Bronchial epithelial cell (primary cell): Measurements from ENCODE around the gene TMEM117. TPM values are rescaled to one million over a fixed set of nuclear protein-coding genes. Genes with fewer than 3 reads are reported as not detected.

Experiments
- DNase-seq: peaks from one replicate; pipeline ENCODE4 v3.0.0-alpha.2; 2010; ENCODE audit warnings: low read depth
- FAIRE-seq: peaks from 2 replicates; lab custom pipeline; 2011; peaks lifted over from hg19 to GRCh38; lab: Jason Lieb, UNC
- H3K27me3 ChIP-seq: 2 replicates; pipeline ENCODE4 v1.5.1; 2011; ENCODE audit warnings: low read length; ENCODE audit not compliant: control insufficient read depth, insufficient read depth
- H3K36me3 ChIP-seq: 2 replicates; pipeline ENCODE4 v1.5.1; 2011; ENCODE audit warnings: low read length; ENCODE audit not compliant: control insufficient read depth, insufficient read depth
- H3K4me3 ChIP-seq: 2 replicates; pipeline ENCODE4 v1.5.1; 2011; ENCODE audit warnings: mild to moderate bottlenecking, low read depth, low read length, control low read depth
- CTCF ChIP-seq: IDR thresholded peaks from 2 replicates; pipeline ENCODE4 v1.5.1; 2011; ENCODE audit warnings: mild to moderate bottlenecking, moderate library complexity, low read length, control low read depth, inconsistent platforms; ENCODE audit not compliant: insufficient read depth, severe bottlenecking
- total RNA-seq: library from RNA; depleted of rRNA; stranded (reverse); fragments of >200 nt; gene quantifications from 2 replicates; pipeline ENCODE4 v1.2.1, GENCODE V29; 2014

The TMEM117 gene
- total RNA-seq, 1 donor from 2014 or later = 6.6 TPM

- no peak for TF ChIP-seq CTCF
- H3K27me3 ChIP-seq = no peaks in the 10 kb centered on the region
- H3K36me3 ChIP-seq = no peaks in the 10 kb centered on the region
- DNase-seq = no peak
- no peak overlapping the region for H3K4me3 ChIP-seq
- no peak for FAIRE-seq
These were observed 424.7 kb downstream of the TMEM117 start for GRCh38 chr12:44260581-44260980.

- DNase-seq = no peak
- no peak for TF ChIP-seq CTCF
- H3K36me3 ChIP-seq = no peaks in the 10 kb centered on the region
- no peaks in the 10 kb centered on the region for H3K27me3 ChIP-seq
- FAIRE-seq = no peak
- no peak overlapping the region for H3K4me3 ChIP-seq
These were observed 449.6 kb downstream of the TMEM117 start for GRCh38 chr12:44285321-44285960.

DNA sequence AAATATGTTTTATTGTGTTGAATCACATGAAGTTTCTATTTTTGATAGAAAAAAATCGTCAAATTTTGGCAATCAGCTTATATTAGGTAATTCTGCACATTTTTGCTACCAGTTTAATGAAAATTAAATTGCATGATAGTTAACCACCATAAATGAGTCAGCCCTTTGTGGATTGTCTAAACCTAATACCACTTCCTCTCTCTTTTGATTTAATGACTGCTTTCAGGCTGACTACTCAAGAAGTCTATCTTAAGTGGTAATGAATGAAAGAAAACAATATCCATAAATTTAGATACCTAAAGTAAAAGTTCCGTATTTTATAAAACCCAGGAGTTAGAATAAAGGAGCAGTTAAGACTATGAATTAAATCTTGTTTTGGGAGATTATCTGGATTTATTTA is 450.5 kb downstream of the TMEM117 start:
- Histone ChIP-seq H3K4me3 (no peak overlapping the region), H3K36me3 (no peaks in the 10 kb centered on the region), H3K27me3 (no peaks in the 10 kb centered on the region)
- FAIRE-seq = no peak
- peak; percentile 61 for DNase-seq
- no peak for TF ChIP-seq CTCF

DNA sequence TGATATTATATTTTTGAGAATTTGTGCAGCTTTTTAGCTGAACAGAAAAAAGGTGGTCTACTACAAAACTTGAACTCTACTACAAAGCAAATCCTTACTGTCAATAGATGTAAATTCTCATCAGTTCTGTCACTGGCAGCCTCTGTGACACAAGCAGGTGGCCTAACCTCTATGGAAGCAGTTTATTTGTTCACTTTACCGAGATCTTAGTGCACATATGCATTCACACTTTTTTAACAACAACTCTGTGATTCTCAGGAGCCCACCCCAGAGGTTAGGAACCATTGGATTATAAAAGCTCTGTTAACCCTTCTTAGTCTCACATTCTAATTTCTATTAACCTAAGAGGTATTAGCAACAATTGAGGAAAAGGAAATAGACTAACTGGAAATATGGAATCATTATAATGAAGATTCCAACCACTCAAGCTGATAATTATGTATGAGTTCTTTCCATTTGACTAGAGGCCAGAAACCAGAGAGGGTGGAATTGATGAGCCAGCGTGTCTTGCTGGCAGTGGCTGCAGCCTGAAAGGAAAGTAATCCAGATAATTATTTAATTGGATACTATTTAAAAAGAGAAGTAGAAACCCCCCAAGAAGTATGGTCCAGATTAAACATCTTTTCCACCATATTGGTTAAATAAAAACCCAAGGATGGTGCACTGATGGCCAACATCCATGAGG is 451.1 kb downstream of the TMEM117 start:
- Histone ChIP-seq H3K36me3 (no peaks in the 10 kb centered on the region), H3K4me3 (no peak overlapping the region), H3K27me3 (no peaks in the 10 kb centered on the region)
- no peak for FAIRE-seq
- DNase-seq = no peak
- no peak for TF ChIP-seq CTCF

DNA sequence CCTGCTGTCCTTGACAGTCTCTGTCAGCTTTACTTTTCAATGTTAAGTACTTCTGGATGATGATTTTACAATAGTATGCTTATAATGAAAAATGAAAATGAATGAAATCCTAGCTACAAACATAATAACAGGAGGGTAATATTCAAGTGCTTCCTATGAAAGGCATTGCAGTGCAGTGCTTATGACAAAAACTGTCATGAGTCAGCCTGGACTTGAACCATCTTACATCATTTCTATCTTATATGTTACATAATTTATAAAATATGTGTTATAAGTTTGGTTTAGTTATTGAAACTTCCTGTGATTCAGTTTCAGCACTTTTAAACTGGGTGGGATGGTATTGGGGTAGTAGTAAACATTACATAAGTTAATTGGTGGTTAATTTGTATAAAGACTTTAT is 451.7 kb downstream of the TMEM117 start:
- no peaks in the 10 kb centered on the region for H3K36me3 ChIP-seq
- FAIRE-seq (no peak), DNase-seq (peak; percentile 58)
- H3K4me3 ChIP-seq = no peak overlapping the region
- H3K27me3 ChIP-seq = no peaks in the 10 kb centered on the region
- TF ChIP-seq CTCF = no peak
